T-helper 17 cell (primary cell): ENCODE measurements around the gene ARHGAP27. TPM values are rescaled to one million over a fixed set of nuclear protein-coding genes. Genes with fewer than 3 reads are reported as not detected.
"Not testable (repeated sequence)": the region's sequence is repeated elsewhere in the genome, so short reads cannot be mapped to it uniquely, and the experiment has no call there.

Experiments
- ATAC-seq: fragments of 150-1000 bp; cut with Tn5 transposase; 2 replicates; pipeline ENCODE4 v1.10.0; 2021; ENCODE audit warnings: mild to moderate bottlenecking, moderate library complexity
- DNase-seq, 3 donors: peaks; one replicate each; pipeline versions ENCODE4 v3.0.0 to v3.0.0-alpha.2; 2020 to 2021
- H3K9me3 ChIP-seq: one replicate; pipeline ENCODE4 v1.7.0; 2013; ENCODE audit warnings: low read length, mild to moderate bottlenecking; ENCODE audit not compliant: control insufficient read depth, poor library complexity, severe bottlenecking
- H3K27ac Mint-ChIP-seq: one replicate; pipeline ENCODE4 v1.8.0; 2022; ENCODE audit warnings: mild to moderate bottlenecking, moderate library complexity, mixed read lengths
- H3K27me3 Mint-ChIP-seq: one replicate; pipeline ENCODE4 v1.8.0; 2022; ENCODE audit warnings: mixed read lengths
- H3K36me3 Mint-ChIP-seq: one replicate; pipeline ENCODE4 v1.8.0; 2022; ENCODE audit warnings: low read depth, mixed read lengths
- H3K4me1 Mint-ChIP-seq: one replicate; pipeline ENCODE4 v1.8.0; 2022; ENCODE audit warnings: mild to moderate bottlenecking, mixed read lengths
- H3K4me3 Mint-ChIP-seq: one replicate; pipeline ENCODE4 v1.8.0; 2022; ENCODE audit warnings: mild to moderate bottlenecking, moderate library complexity, mixed read lengths
- total RNA-seq, 4 donors: library from RNA in 2 of 4; stranded (reverse) in 2 of 4; gene quantifications; one replicate each; pipeline ENCODE4 v1.2.3 and lab custom pipeline; 2022 to 2026

ARHGAP27 gene
- total RNA-seq, 2 donors from 2014 or later = 42.0 to 55.4 TPM

DNA sequence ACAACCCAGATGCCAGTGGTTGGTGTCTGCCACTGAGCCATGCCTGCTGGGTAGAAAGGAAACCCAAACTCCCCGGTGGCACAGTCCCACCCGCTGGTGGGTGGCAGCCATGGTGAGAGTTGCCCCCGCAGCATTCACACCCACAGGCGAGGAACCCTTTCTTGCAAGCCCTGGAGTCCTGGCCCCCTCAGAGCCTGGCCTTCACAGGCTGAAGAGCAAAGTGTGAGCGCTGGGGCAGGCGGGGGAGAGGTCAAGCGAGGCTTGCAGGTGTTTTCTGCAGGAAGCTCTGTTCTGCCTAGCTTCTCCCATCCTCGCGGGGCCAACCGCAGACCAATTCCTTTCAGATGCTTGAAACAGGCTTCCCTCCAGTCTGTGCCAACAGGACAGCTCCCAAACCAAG is 19.0 kb upstream of the ARHGAP27 start:
- DNase-seq, H3K36me3 Mint-ChIP-seq, H3K27ac Mint-ChIP-seq, H3K4me1 Mint-ChIP-seq, H3K9me3 ChIP-seq, H3K4me3 Mint-ChIP-seq, H3K27me3 Mint-ChIP-seq: not testable (repeated sequence)
- ATAC-seq = peak; percentile 42

- peaks cover 2% of the 10 kb centered on the region for H3K4me1 Mint-ChIP-seq
- peaks cover 3% of the 10 kb centered on the region for H3K36me3 Mint-ChIP-seq
- H3K27ac Mint-ChIP-seq = no peak overlapping the region
- no peak for DNase-seq
- no peak overlapping the region for H3K4me3 Mint-ChIP-seq
- no peaks in the 10 kb centered on the region for H3K9me3 ChIP-seq
- no peaks in the 10 kb centered on the region for H3K27me3 Mint-ChIP-seq
- ATAC-seq = no peak
Measured at GRCh38 chr17:45451131-45451530, 18.5 kb upstream of the ARHGAP27 start.

- H3K27me3 Mint-ChIP-seq, H3K36me3 Mint-ChIP-seq, H3K4me3 Mint-ChIP-seq, ATAC-seq, H3K27ac Mint-ChIP-seq, DNase-seq, H3K9me3 ChIP-seq: not testable (repeated sequence)
- H3K4me1 Mint-ChIP-seq = peaks cover 10% of the 10 kb centered on the region
Measured at GRCh38 chr17:45449708-45450329, 17.1 kb upstream of the ARHGAP27 start.

GRCh38 chr17:45449260-45449659 is 16.6 kb upstream of the ARHGAP27 start:
- peaks cover 12% of the 10 kb centered on the region for H3K4me1 Mint-ChIP-seq
- not testable (repeated sequence) for DNase-seq, H3K36me3 Mint-ChIP-seq, H3K9me3 ChIP-seq, H3K4me3 Mint-ChIP-seq, ATAC-seq, H3K27ac Mint-ChIP-seq, H3K27me3 Mint-ChIP-seq

GRCh38 chr17:45448483-45448882 is 15.8 kb upstream of the ARHGAP27 start:
- not testable (repeated sequence) for ATAC-seq, H3K36me3 Mint-ChIP-seq, DNase-seq, H3K9me3 ChIP-seq, H3K4me3 Mint-ChIP-seq, H3K27me3 Mint-ChIP-seq
- Mint-ChIP-seq H3K4me1 (peaks cover 12% of the 10 kb centered on the region), H3K27ac (peak overlapping the region; percentile 45)

- H3K36me3 Mint-ChIP-seq, ATAC-seq, H3K9me3 ChIP-seq, H3K27me3 Mint-ChIP-seq, DNase-seq, H3K4me3 Mint-ChIP-seq: not testable (repeated sequence)
- Mint-ChIP-seq H3K27ac (peak overlapping the region; percentile 45), H3K4me1 (peaks cover 12% of the 10 kb centered on the region)
Measured at GRCh38 chr17:45448066-45448465, 15.4 kb upstream of the ARHGAP27 start.

DNA sequence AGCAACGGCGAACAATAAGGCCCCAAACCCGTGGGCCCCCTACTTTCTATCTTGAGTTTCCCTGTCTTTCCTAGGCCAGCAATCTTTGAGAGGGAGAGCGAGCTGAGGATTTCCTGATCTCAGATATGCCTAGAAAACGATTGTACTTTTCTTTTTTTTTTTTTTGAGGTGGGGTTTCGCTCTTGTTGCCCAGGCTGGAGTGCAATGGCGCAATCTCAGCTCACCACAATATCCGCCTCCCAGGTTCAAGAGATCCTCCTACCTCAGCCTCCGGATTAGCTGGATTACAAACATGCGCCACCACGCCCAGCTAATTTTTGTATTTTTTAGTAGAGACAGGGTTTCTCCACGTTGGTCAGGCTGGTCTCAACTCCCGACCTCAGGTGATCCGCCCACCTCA is 15.0 kb upstream of the ARHGAP27 start:
- not testable (repeated sequence) for DNase-seq, H3K36me3 Mint-ChIP-seq, H3K27me3 Mint-ChIP-seq, H3K4me3 Mint-ChIP-seq, H3K9me3 ChIP-seq, ATAC-seq
- H3K27ac Mint-ChIP-seq = peak overlapping the region; percentile 45
- peaks cover 12% of the 10 kb centered on the region for H3K4me1 Mint-ChIP-seq

DNA sequence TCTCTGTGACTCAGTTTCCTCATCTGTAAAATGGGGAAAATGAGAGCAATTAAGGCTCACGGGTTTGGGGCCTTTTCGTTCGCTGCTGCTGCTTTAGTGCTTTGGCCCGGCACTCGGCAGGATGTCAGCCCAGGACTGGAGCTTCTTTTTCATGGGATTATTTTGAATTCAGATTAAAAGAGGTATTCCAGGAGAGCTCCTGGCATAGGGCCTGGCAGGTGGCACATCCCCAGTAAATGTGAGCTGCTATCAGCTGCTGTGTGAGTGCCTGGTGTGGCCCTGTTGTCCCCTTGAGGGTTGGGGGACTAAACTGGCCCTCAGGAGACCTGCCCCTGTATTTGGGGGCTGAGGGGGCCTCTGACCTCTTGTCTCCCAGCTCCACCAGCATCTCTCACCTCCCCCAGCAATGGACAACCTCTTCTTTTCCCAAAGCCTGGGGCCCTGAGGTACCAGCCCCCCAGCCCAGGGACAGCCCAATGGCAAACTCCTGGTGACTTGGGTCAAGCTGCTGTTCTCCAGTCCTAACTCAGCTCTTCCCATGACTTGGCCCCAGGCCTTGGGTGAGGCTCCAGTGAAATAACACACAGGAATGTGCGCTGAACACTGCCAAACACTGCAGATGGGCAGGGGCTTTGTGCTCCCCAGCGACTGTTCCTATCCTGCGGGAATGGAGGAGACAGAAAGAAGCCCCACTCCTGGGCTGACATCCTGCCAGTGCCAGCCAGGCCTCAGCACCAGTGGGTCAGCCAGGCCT is 14.4 kb upstream of the ARHGAP27 start:
- H3K27me3 Mint-ChIP-seq, H3K9me3 ChIP-seq, H3K4me3 Mint-ChIP-seq, DNase-seq, ATAC-seq, H3K36me3 Mint-ChIP-seq: not testable (repeated sequence)
- Mint-ChIP-seq H3K4me1 (peaks cover 12% of the 10 kb centered on the region), H3K27ac (peak overlapping the region; percentile 60)

DNA sequence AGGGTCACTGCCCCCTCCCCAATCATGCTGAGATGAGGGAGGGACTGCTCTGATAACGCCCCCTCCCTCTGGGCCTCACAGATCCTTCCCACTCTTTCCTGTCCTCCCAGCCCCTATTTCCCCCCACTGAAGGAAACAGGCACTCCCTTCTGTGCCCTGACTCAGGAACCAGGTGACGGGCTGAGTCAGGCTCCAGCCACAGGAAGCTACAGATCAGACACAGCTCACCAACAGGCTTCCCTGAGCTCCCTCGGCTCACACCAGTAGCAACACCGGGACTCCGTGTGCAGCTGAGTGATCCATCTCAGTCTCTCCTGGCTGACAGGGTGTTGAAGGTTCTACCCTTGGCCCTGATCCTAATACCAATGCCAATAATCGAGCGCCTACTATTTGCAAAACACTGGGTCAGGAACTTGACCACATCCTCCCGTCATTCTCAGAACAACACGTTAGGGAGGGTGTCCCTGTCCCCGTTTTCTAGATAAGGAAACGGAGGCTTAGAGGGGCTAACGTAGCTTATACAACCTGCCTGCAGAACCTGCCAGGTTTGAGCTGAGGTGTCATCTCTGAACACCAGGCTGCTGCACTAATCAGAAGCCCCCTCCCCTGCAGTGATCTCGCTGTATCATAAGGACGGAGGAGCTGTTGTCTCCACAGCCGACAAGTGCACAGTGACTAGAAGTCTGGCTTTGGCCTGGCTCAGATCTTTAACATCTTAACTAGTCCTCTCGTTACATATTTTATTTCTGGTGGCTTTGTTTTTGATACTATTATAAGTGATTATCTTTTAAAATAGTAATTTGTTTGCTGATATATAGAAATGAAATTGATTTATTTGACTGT is 13.5 kb upstream of the ARHGAP27 start:
- peak; percentile 75 for ATAC-seq

GRCh38 chr17:45444856-45445820 is 12.5 kb upstream of the ARHGAP27 start:
- H3K36me3 Mint-ChIP-seq, H3K4me3 Mint-ChIP-seq, H3K27me3 Mint-ChIP-seq, ATAC-seq, DNase-seq, H3K9me3 ChIP-seq: not testable (repeated sequence)
- peak overlapping the region; percentile 60 for H3K27ac Mint-ChIP-seq
- peaks cover 15% of the 10 kb centered on the region for H3K4me1 Mint-ChIP-seq

More for the DNA sequence above, 13.5 kb upstream of the ARHGAP27 start:
- Mint-ChIP-seq H3K4me3 (peak overlapping the region; percentile 65), H3K4me1 (peaks cover 15% of the 10 kb centered on the region), H3K27ac (peak overlapping the region; percentile 60)
- not testable (repeated sequence) for H3K36me3 Mint-ChIP-seq, H3K27me3 Mint-ChIP-seq, H3K9me3 ChIP-seq, DNase-seq

- not testable (repeated sequence) for H3K27ac Mint-ChIP-seq, H3K4me3 Mint-ChIP-seq, H3K9me3 ChIP-seq, ATAC-seq, H3K36me3 Mint-ChIP-seq, H3K27me3 Mint-ChIP-seq, DNase-seq
- peaks cover 15% of the 10 kb centered on the region for H3K4me1 Mint-ChIP-seq
Measured at GRCh38 chr17:45444301-45444700, 11.6 kb upstream of the ARHGAP27 start.

- not testable (repeated sequence) for ATAC-seq, H3K36me3 Mint-ChIP-seq, H3K27me3 Mint-ChIP-seq, H3K27ac Mint-ChIP-seq, H3K9me3 ChIP-seq, DNase-seq, H3K4me3 Mint-ChIP-seq
- peaks cover 15% of the 10 kb centered on the region for H3K4me1 Mint-ChIP-seq
Measured at GRCh38 chr17:45443371-45444260, 10.9 kb upstream of the ARHGAP27 start.
